SW 1271 (cell line): ENCODE measurements around the gene PASK.

Source experiments
- DNase-seq, 2 experiments: peaks; one replicate each; lab custom pipeline; 2025; lab: John Stamatoyannopoulos, UW

PASK gene

DNA sequence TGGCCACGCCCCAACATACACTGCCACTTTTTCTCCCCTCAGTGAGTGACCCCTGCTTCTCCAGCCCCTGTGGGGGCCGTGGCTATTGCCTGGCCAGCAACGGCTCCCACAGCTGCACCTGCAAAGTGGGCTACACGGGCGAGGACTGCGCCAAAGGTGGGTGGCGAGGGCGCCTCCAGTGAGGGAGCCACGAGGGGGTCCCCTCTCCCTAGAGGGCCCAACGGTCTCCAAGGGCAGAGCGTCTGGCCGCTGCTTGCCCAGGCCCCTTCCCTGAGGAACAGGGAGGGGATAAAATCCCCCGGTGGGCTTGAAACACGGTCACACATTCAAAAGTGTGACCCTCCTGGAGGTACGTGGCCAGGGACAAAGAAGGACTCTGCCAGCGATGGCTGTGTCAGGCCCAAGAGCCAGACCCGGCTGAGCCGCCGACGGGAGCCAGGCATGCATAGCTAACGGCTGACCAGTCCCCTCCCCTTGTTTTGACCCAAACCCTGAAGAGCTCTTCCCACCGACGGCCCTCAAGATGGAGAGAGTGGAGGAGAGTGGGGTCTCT lies 84.4 kb downstream of the PASK start:
- no peak for DNase-seq

DNA sequence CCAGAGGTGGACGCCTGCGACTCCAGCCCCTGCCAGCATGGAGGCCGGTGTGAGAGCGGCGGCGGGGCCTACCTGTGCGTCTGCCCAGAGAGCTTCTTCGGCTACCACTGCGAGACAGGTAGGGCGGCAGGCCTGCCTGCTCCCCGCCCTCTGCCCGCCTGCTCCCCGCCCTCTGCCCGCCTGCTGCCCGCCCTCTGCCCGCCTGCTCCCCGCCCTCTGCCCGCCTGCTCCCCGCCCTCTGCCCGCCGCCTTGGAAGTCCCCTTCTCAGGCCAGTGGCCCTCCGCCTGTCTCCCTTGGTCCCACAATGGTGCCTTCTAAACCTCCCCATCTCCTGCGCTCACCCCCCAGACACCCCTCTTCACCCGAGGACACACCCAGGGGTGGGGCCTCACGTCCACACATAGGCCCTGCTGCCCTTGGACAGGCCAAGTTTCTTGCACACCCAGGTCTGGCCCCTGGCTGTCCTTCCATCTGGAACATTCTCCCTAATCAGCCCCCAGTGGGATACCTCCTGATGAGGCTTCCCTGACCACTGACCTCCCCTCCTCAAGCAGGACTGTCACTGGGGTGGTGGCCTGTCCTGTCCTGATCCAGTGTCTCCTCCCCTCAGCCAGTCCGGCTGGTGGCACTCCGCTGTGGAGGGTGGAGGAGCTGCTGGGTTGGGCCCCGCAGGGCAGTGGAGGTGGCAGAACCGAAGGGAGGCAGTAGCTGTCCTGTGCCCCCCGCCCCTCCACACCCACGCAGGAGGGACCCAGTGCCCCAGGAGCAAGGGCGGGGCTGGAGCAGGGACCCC lies 85.1 kb downstream of the PASK start:
- DNase-seq: no peak

DNA sequence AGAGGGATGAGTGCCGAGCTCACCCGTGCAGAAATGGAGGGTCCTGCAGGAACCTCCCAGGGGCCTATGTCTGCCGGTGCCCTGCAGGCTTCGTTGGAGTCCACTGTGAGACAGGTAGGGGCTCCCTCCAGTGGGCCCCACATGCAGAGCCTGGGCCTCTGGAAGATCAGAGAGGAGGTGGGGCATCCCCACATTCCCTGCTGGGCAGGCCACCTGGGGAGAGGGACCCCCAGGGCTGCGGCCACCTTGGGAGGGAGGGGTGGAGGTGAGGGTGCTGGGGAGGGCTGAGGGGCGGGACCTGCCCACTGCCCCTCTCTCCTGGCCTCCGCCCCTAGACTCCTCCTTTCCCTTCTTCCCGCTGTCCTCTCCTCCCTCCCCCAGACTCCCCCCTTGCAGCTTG lies 85.7 kb downstream of the PASK start:
- no peak for DNase-seq

DNA sequence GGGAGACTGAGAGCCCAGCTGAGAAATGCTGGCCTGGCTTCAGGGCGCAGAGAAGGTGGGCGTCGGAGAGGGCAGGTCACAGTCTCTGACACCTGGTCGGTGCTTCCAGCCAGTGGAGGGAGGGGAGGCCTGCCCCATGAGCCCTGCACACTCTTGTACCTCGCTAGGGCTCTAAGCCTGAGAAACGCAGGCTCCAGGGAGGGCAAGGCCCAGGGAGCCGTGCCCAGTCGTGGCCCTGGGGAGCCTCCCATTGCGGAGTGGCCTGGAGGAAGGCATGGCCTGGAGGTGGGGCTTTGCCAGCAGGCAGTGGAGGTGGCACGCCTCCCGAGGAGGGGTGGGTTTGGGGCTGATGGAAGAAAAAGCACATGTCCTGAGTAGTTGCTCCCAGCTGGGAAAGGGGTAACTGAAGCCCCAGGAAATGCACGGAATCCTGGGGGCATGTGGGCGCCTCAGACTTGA lies 86.2 kb downstream of the PASK start:
- DNase-seq: no peak

DNA sequence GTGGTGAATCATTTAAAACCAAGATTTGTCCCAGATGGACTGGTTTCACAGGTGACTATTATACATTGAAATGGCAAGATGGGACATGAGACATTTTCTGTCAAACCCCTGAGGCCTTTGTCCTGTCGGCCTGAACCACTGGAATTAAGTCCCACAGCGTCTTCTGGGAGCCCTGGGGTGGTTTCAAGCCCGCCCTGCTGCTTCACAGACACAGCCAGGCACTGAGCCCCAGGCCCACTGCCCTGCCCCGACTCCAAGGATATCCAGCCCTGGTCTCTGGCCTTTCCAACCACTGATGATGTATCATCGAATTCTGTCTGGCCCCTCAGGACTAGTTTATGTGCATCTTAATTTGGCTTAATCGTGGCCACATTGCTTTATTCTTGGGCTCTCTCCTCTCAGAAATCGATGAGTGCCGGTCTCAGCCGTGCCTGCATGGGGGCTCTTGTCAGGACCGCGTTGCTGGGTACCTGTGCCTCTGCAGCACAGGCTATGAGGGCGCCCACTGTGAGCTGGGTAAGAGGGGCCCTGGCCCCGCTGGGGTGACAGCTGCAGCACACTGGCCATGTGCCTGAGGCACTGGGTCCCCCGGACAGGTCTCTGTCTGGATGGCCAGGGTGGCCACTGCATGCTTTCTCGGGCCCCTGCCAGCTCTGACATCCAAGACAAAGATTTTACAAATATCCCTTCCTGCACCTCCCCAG lies 86.7 kb downstream of the PASK start:
- no peak for DNase-seq

DNA sequence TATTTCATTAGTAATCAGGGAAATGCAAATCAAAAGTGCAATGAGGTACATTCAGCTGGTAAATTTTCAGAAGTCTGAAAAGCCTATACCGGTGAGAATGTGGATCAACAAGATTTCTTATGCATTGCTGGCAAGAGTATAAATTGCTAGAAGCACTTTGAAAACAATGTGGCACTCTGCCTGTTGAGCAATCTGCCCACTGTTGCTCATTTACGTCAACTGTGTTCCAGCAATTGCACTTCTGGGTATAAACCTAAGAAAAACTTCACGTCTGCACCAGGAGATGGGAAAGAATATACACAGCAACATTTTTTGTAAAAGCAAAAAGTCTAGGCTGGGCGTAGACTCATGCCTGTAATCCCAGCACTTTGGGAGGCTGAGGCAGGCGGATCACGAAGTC lies 88.0 kb downstream of the PASK start:
- no peak for DNase-seq
